Activated naive CD4-positive, alpha-beta T cell treated with anti-CD3 and anti-CD28 coated beads, Interleukin-2, amount 50 U/mL, for 72 hours (primary cell): ENCODE results near the gene TTC7B. TPM values are rescaled to one million over a fixed set of nuclear protein-coding genes. Genes with fewer than 3 reads are reported as not detected.

Experiments
- ATAC-seq, 2 donors: fragments of 150-1000 bp; cut with Tn5 transposase; 2 replicates each; pipeline ENCODE4 v1.10.0; 2021; ENCODE audit warnings: mild to moderate bottlenecking in 2 of 2, moderate library complexity in 2 of 2
- DNase-seq, 2 donors: peaks; one replicate each; pipeline ENCODE4 v3.0.0; 2021 to 2022; ENCODE audit warnings: low spot score in 2 of 2
- H3K27ac Mint-ChIP-seq, 2 donors: one replicate each; pipeline ENCODE4 v1.8.0; 2022; ENCODE audit warnings: mild to moderate bottlenecking in 2 of 2, mixed read lengths in 2 of 2
- H3K36me3 Mint-ChIP-seq, 2 donors: one replicate each; pipeline ENCODE4 v1.8.0; 2022; ENCODE audit warnings: mixed read lengths in 2 of 2
- H3K9me3 Mint-ChIP-seq, 2 donors: one replicate each; pipeline ENCODE4 v1.8.0; 2022; ENCODE audit warnings: mixed read lengths in 2 of 2
- total RNA-seq, 2 donors: library from RNA; stranded (reverse); gene quantifications; one replicate each; pipeline ENCODE4 v1.2.3, GENCODE V29; 2022

TTC7B gene
- total RNA-seq, 2 donors from 2014 or later: 7.2 to 9.1 TPM

GRCh38 chr14:90645842-90646443 lies 170.3 kb downstream of the TTC7B start:
- no peaks in the 10 kb centered on the region for H3K36me3 Mint-ChIP-seq
- no peaks in the 10 kb centered on the region for H3K9me3 Mint-ChIP-seq
- ATAC-seq: no peak

GRCh38 chr14:90644882-90645281 lies 171.3 kb downstream of the TTC7B start:
- Mint-ChIP-seq H3K9me3 (no peaks in the 10 kb centered on the region), H3K36me3 (no peaks in the 10 kb centered on the region), H3K27ac (no peak overlapping the region)
- ATAC-seq: no peak
- no peak for DNase-seq

More at GRCh38 chr14:90645842-90646443, 170.3 kb downstream of the TTC7B start:
- H3K27ac Mint-ChIP-seq: no peak overlapping the region
- no peak for DNase-seq

GRCh38 chr14:90643982-90644670 lies 172.1 kb downstream of the TTC7B start:
- Mint-ChIP-seq H3K36me3 (no peaks in the 10 kb centered on the region), H3K9me3 (no peaks in the 10 kb centered on the region), H3K27ac (no peak overlapping the region)
- DNase-seq (no peak), ATAC-seq (no peak)

- ATAC-seq (no peak), DNase-seq (no peak)
- Mint-ChIP-seq H3K27ac (no peak overlapping the region), H3K9me3 (no peaks in the 10 kb centered on the region), H3K36me3 (no peaks in the 10 kb centered on the region)
Observed at GRCh38 chr14:90642244-90642717, 173.9 kb downstream of the TTC7B start.

- Mint-ChIP-seq H3K36me3 (no peaks in the 10 kb centered on the region), H3K27ac (no peak overlapping the region), H3K9me3 (no peaks in the 10 kb centered on the region)
- ATAC-seq (no peak), DNase-seq (no peak)
Observed at GRCh38 chr14:90641615-90642243, 174.5 kb downstream of the TTC7B start.

GRCh38 chr14:90641168-90641567 lies 175.1 kb downstream of the TTC7B start:
- Mint-ChIP-seq H3K36me3 (no peaks in the 10 kb centered on the region), H3K27ac (no peak overlapping the region), H3K9me3 (no peaks in the 10 kb centered on the region)
- ATAC-seq: no peak
- no peak for DNase-seq

GRCh38 chr14:90639641-90640040 lies 176.6 kb downstream of the TTC7B start:
- ATAC-seq: no peak
- Mint-ChIP-seq H3K27ac (no peak overlapping the region), H3K9me3 (no peaks in the 10 kb centered on the region), H3K36me3 (no peaks in the 10 kb centered on the region)
- DNase-seq: no peak

GRCh38 chr14:90632871-90633270 lies 183.4 kb downstream of the TTC7B start:
- Mint-ChIP-seq H3K27ac (no peak overlapping the region), H3K36me3 (no peaks in the 10 kb centered on the region), H3K9me3 (no peaks in the 10 kb centered on the region)
- DNase-seq: no peak
- ATAC-seq: peak; percentile 49 to 87

GRCh38 chr14:90632451-90632850 lies 183.8 kb downstream of the TTC7B start:
- DNase-seq (no peak), ATAC-seq (no peak)
- no peaks in the 10 kb centered on the region for H3K36me3 Mint-ChIP-seq
- H3K9me3 Mint-ChIP-seq: no peaks in the 10 kb centered on the region
- H3K27ac Mint-ChIP-seq: no peak overlapping the region

- no peak overlapping the region for H3K27ac Mint-ChIP-seq
- no peaks in the 10 kb centered on the region for H3K9me3 Mint-ChIP-seq
- DNase-seq (no peak), ATAC-seq (peak in 1 of 2 donors; percentile 48)
- H3K36me3 Mint-ChIP-seq: no peaks in the 10 kb centered on the region
Observed at GRCh38 chr14:90630171-90630806, 185.9 kb downstream of the TTC7B start.

- DNase-seq: no peak
- Mint-ChIP-seq H3K9me3 (no peaks in the 10 kb centered on the region), H3K36me3 (no peaks in the 10 kb centered on the region), H3K27ac (no peak overlapping the region)
- no peak for ATAC-seq
Observed at GRCh38 chr14:90629471-90629870, 186.8 kb downstream of the TTC7B start.

GRCh38 chr14:90628825-90629224 lies 187.4 kb downstream of the TTC7B start:
- Mint-ChIP-seq H3K36me3 (no peaks in the 10 kb centered on the region), H3K27ac (peak overlapping the region in 1 of 2 donors; percentile 50), H3K9me3 (no peaks in the 10 kb centered on the region)
- DNase-seq (no peak), ATAC-seq (no peak)

- no peaks in the 10 kb centered on the region for H3K36me3 Mint-ChIP-seq
- no peak overlapping the region for H3K27ac Mint-ChIP-seq
- no peak for ATAC-seq
- no peaks in the 10 kb centered on the region for H3K9me3 Mint-ChIP-seq
- DNase-seq: no peak
Observed at GRCh38 chr14:90627478-90627877, 188.8 kb downstream of the TTC7B start.

GRCh38 chr14:90626550-90626949 lies 189.7 kb downstream of the TTC7B start:
- H3K36me3 Mint-ChIP-seq: no peaks in the 10 kb centered on the region
- DNase-seq (no peak), ATAC-seq (no peak)
- no peaks in the 10 kb centered on the region for H3K9me3 Mint-ChIP-seq
- no peak overlapping the region for H3K27ac Mint-ChIP-seq

- Mint-ChIP-seq H3K27ac (no peak overlapping the region), H3K9me3 (peaks cover 0 to 5% of the 10 kb centered on the region in 2 donors), H3K36me3 (no peaks in the 10 kb centered on the region)
- DNase-seq: no peak
- no peak for ATAC-seq
Observed at GRCh38 chr14:90625445-90625844, 190.8 kb downstream of the TTC7B start.

GRCh38 chr14:90624732-90625400 lies 191.4 kb downstream of the TTC7B start:
- no peaks in the 10 kb centered on the region for H3K36me3 Mint-ChIP-seq
- peaks cover 0 to 5% of the 10 kb centered on the region in 2 donors for H3K9me3 Mint-ChIP-seq
- H3K27ac Mint-ChIP-seq: no peak overlapping the region
- ATAC-seq (no peak), DNase-seq (no peak)

GRCh38 chr14:90624227-90624626 lies 192.0 kb downstream of the TTC7B start:
- peaks cover 0 to 5% of the 10 kb centered on the region in 2 donors for H3K9me3 Mint-ChIP-seq
- H3K36me3 Mint-ChIP-seq: no peaks in the 10 kb centered on the region
- no peak for ATAC-seq

More at GRCh38 chr14:90624227-90624626, 192.0 kb downstream of the TTC7B start:
- no peak for DNase-seq
- no peak overlapping the region for H3K27ac Mint-ChIP-seq
